ENCODE data around the gene CDH4. TPM values are rescaled to one million over a fixed set of nuclear protein-coding genes. Genes with fewer than 3 reads are reported as not detected.

The CDH4 gene
- total RNA-seq, 1 experiment from 2014 or later, result 3.8 TPM

GRCh38 chr20:61558726-61559125 lies 306.7 kb downstream of the CDH4 start:
- peak; percentile 55 for DNase-seq (ENCODE audit: low read depth)

GRCh38 chr20:61559706-61560315 lies 307.8 kb downstream of the CDH4 start:
- DNase-seq (ENCODE audit: low read depth), result no peak

GRCh38 chr20:61560361-61560853 lies 308.3 kb downstream of the CDH4 start:
- DNase-seq (ENCODE audit: low read depth), result peak; percentile 71

DNA sequence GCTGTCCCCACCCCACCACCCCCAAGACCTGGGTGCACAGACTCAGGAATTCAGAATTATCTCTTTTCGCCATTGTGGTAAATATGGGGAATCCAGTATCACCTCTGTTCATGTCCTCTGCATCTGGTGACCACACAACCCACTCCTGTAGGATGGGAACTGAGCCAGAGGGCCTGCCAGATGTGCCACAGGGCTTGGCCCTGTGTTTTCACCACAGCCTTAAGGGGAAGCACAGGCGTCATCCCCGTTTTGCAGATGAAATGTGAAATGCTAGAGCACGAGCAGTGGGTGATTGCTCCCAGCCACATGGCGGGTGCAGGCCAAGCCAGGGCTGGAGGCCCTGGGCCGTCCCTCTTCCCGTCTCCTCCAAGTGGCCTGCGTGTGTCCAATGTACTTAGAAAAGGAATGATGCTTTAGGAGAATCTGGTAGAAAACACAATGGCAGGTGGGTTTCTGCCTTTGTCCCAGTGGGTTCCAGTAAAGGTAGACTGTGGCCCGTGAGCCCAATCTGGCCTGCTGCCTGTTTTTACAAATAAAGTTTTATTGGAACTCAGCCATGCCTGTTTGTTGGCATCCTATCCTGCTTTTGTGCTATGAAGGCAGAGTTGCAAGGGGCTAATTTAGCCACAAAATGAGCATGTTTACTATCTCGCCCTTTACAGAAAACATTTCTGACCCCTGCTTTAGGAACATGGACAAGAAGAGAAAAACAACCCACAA lies 309.2 kb downstream of the CDH4 start:
- no peak for DNase-seq (ENCODE audit: low read depth)

DNA sequence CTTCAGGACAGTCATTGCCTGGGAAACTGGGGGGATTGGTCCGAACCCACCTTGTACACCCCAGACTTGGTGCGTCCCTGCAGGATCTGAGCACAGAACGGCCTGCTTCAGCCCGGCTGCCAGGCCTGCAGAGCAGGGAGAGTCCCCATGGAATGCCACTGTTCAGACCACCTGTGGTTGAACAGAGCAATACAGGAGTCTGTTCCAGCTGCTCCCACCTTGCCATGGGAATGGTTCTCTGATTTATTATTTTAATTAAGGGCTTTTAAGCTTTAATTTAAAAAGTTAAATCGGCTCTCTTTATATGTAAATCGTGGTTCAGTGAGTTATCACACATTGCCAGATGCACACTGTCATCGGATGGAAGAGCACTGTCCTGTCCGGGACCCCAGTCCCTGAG lies 310.4 kb downstream of the CDH4 start:
- DNase-seq (ENCODE audit: low read depth), result no peak

GRCh38 chr20:61562897-61563504 lies 310.9 kb downstream of the CDH4 start:
- DNase-seq (ENCODE audit: low read depth), result no peak

DNA sequence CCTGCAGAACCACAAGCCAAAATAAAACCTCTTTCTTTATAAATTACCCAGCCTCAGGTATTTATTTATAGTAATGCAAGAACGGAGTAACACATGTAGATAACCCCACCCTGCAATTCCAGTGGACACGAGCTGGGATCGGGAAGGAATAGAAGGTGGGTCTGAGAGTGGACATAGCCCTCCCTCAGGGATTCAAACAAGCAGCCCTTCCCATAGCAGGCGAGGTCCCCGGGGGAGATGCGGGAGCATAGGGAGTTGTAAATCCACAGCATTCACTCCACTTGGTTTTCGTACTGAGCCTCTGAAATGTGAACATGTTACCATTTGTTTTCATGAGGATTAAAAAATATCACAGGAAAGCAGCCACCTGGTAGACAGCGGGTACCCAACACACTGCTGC lies 312.6 kb downstream of the CDH4 start:
- no peak for DNase-seq (ENCODE audit: low read depth)

DNA sequence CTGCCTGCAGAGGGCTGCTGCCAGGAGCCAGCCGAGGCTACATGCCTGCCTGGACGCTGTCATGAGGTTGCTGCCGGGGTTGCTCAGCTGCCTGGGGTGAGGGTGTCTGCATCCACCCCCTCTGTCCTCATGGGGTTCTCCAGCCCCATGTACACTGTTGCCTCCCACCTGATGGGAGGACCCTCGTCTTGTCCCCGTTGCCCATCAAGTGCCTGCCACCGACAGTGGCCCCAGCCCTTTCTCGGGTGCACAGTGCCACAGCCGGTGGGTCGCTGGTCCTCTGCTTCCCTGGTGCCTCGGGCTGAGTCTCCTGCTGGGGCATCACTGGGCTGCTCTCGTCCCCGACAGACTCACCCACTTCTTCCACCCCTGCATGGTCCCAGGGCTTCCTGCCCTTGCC lies 313.7 kb downstream of the CDH4 start:
- no peak for DNase-seq (ENCODE audit: low read depth)

GRCh38 chr20:61566691-61567090 lies 314.6 kb downstream of the CDH4 start:
- DNase-seq (ENCODE audit: low read depth), result no peak

DNA sequence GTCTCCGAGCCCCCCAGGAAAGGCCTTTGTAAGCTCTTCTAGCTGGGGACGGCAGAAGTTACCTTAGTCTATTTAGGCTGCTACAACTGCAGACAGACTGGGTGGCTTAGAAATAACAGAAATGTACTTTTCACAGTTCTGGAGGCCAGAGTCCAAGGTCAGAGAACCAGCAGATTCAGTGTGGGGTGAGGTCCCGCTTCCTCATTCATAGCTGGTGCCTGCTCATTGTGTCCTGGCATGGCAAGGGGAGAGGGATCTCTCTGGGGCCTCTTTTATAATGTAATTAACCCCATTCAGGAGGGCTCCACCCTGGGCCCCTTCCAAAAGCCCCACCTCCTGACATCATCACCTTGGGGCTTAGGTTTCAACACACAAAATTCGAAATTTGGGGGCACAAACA lies 315.1 kb downstream of the CDH4 start:
- no peak for DNase-seq (ENCODE audit: low read depth)

DNA sequence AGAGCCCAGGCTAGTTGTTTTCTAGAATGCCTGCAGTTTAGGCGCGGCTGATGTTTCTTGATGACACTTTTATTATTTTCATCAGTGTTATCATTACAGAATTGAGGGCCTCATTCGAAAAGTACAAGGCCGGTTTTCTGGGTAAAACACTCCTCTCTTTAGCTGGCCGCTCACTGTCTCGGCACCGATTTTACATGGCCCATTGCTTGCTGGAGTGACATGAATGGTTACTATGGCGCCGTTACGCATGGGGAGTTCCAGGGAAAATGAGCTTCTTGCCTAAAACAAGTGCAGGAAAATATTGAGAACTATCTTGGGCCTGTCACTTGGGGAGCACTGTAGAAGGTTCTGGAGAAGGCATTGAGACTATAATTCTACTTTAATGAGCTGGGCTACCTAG lies 317.8 kb downstream of the CDH4 start:
- DNase-seq (ENCODE audit: low read depth), result no peak

DNA sequence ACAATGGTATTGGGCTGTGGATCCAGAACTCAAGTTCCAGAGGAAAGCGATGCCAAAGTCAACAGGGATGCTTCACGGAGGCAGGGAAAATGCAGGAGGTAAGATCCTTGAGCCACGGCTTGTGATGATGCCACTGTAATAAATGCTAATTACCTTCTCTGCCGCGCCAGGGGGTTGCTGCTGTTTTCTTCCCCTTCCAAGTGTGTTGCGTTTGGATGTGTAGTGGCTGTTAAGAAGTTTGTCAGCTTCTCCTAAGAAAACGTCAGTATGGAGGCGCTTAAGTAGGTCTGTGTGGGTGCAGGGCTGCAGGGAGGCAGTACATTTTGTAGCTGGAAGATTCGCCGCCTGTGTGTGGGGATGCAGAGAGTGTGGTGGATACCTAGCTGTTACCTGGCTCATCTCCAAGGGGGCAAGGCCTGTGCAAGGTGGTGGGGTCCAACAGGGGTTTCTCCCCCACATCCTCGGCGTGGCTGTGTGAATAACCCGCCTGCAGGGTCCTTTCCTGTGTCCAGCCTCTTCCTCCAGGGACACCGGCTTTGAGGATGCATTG lies 318.7 kb downstream of the CDH4 start:
- no peak for DNase-seq (ENCODE audit: low read depth)

DNA sequence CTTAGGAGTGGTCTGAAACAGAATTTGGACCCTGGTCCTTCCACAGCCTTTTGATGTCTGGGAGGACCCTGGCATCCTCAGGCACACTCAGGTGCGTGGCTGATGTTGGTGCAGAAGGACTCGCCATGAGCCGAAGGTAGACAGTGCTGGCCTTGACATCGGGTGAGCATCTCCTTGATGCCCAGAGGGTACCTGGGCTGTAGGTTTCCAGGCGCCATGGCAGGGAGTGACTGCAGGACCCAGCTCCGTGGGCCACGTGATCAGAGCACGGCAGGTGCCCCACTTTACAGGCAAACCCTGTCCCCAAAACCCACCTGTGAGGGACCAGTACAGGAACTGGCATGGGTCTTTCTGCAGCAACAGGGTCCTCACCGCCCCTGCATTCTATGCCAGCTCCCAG lies 319.2 kb downstream of the CDH4 start:
- DNase-seq (ENCODE audit: low read depth), result no peak

DNA sequence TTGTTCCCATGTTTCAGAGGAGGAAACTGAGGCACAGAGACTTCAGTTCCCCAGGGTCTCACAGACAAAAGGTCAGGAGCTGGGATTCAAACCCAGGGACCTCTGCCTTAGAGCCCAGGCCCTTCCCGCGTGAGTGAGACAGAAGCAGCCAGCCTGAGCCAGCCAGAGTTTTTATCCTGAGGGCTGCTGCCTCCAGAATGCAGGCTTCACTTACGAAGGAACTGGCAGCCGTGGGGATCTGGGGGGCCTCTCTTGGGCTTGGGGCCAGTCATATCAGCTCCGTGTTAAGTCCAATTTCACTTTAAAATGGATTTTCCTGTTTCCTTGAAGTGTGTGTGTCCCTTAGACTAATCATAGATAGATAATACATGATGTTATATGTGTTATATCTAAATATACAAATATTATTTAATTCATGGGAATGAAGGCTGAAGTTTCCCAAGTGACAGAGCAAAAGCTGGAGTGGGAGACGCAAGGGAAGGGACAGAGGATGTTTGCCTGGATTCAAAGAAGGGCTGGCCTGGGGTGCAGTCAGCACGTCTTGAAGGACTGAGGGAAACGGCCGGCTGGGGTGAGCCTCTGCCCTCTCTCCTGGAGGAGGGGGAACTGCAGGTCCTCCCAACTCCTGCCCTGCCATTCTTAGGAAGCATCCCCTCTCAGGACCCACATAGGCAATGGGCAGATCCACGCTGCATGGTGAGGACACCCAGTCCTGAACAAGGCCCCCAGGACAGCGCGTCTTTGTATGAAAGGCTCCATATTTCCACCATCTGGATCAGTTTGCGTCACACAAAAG lies 320.1 kb downstream of the CDH4 start:
- DNase-seq (ENCODE audit: low read depth), result no peak

DNA sequence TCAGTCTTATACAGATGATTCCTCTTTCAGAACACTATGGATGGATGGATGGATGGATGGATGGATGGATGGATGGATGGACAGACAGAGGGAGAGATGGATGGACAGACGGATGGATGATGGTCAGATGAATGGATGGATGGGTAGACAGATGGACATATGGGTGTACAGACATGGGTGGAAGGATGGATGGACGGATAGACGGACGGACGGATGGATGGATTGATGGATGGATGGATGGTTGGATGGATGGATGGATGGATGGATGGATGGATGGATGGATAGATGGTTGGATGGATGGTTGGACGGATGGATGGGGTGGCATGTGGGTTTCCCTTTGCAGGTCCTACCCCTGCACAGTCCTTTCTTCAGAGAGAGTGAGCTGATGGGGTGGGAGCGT lies 320.7 kb downstream of the CDH4 start:
- DNase-seq (ENCODE audit: low read depth), result no peak

GRCh38 chr20:61573415-61574305 lies 321.6 kb downstream of the CDH4 start:
- DNase-seq (ENCODE audit: low read depth), result no peak

DNA sequence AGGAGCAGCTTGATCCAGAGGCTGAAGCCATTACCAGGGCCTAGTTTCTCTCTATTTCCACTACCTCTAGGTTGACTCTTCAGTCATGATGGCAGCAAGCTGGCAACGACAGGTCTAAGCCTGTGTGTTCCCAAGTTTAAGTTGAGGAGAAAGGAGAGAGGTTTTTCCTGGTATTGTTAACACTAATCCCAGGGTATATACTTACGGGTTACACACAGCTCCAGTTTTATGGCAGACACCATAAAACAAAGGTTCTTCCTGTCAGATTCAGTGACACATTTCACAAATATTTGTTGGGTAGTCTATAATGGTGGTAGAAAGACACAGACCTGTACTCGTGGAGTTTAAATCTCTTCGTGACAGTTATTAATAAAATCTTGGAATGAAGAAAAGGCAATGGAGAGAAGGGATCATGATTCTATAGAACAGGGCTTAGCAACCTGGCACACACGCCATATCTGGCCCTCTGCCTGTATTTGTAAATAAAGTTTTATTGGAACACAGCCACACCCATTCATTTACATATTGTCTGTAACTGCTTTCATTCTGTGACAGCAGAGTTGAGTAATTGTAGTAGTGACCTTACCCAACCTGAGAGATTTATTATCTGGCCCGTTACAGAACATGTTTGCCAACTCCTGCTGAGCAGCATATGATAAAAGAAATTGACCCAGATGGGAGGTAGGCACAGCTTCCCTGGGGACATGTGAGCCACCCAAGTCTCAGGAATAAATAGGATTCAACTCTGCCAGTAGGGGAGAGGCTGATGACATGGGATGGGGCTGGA lies 323.3 kb downstream of the CDH4 start:
- no peak for DNase-seq (ENCODE audit: low read depth)

- DNase-seq (ENCODE audit: low read depth), result no peak
These were observed 324.3 kb downstream of the CDH4 start for GRCh38 chr20:61576372-61576771.

GRCh38 chr20:61577065-61577464 lies 325.0 kb downstream of the CDH4 start:
- DNase-seq (ENCODE audit: low read depth), result no peak

GRCh38 chr20:61579908-61580307 lies 327.8 kb downstream of the CDH4 start:
- no peak for DNase-seq (ENCODE audit: low read depth)

Data from Daoy (cell line).